Caco-2 (cell line): ENCODE data around the gene CAPN12. TPM values are rescaled to one million over a fixed set of nuclear protein-coding genes. Genes with fewer than 3 reads are reported as not detected.
A peak's percentile ranks its signal among the peaks of the same experiment; 100 is the strongest.

Experiments used
- BruUV-seq: library from RNA; stranded (reverse); fragments of 400-500 nt; replicated peaks from 2 replicates; lab custom pipeline; 2021; lab: Mats Ljungman, UMichigan
- CTCF ChIA-PET: fragments of 300-600 bp; sonication (Branson Sonifier 250); formaldehyde crosslinking; loops from one replicate; lab custom pipeline; 2022; ENCODE audit warnings: antibody characterized with exemption; lab: Charles Lee
- POLR2A ChIA-PET: fragments of 300-600 bp; sonication (Branson Sonifier 250); formaldehyde crosslinking; loops from one replicate; lab custom pipeline; 2022; ENCODE audit warnings: antibody characterized with exemption; lab: Charles Lee
- DNase-seq, 2 experiments: peaks; one replicate each; pipeline versions ENCODE4 v3.0.0 to v3.0.0-alpha.2; 2020 to 2022
- H3K27me3 ChIP-seq: replicated peaks from 2 replicates; pipeline ENCODE4 v1.6.0; 2011; ENCODE audit warnings: low read length; ENCODE audit not compliant: control insufficient read depth, insufficient read depth
- H3K36me3 ChIP-seq: 2 replicates; pipeline ENCODE4 v1.5.1; 2011; ENCODE audit warnings: low read length; ENCODE audit not compliant: control insufficient read depth, insufficient read depth
- H3K4me1 ChIP-seq: fragments of 250-450 bp; sonication (Bioruptor Pico); 2 replicates; pipeline ENCODE4 v1.5.1; 2020; ENCODE audit warnings: mild to moderate bottlenecking
- H3K4me3 ChIP-seq: 2 replicates; pipeline ENCODE4 v1.5.1; 2011; ENCODE audit warnings: low read depth, mild to moderate bottlenecking, control low read depth, low read length
- H3K9me3 ChIP-seq: fragments of 250-450 bp; sonication (Bioruptor Pico); 2 replicates; pipeline ENCODE4 v1.5.1; 2020; ENCODE audit warnings: mild to moderate bottlenecking, moderate library complexity
- H3K27ac Mint-ChIP-seq: one replicate; pipeline ENCODE4 v1.8.0; 2022; ENCODE audit warnings: mixed read lengths; ENCODE audit not compliant: unreplicated experiment
- H3K27me3 Mint-ChIP-seq: one replicate; pipeline ENCODE4 v1.8.0; 2022; ENCODE audit warnings: mixed read lengths; ENCODE audit not compliant: insufficient read depth, unreplicated experiment
- H3K36me3 Mint-ChIP-seq: one replicate; pipeline ENCODE4 v1.8.0; 2022; ENCODE audit warnings: mild to moderate bottlenecking, mixed read lengths; ENCODE audit not compliant: insufficient read depth, unreplicated experiment
- H3K4me1 Mint-ChIP-seq: one replicate; pipeline ENCODE4 v1.8.0; 2022; ENCODE audit warnings: low read depth, mixed read lengths; ENCODE audit not compliant: unreplicated experiment
- H3K4me3 Mint-ChIP-seq: one replicate; pipeline ENCODE4 v1.8.0; 2022; ENCODE audit warnings: mild to moderate bottlenecking, moderate library complexity, mixed read lengths; ENCODE audit not compliant: unreplicated experiment
- H3K9me3 Mint-ChIP-seq: one replicate; pipeline ENCODE4 v1.8.0; 2022; ENCODE audit warnings: mixed read lengths; ENCODE audit not compliant: unreplicated experiment
- CTCF ChIP-seq, 2 experiments: fragments of 200-600 bp in 1 of 2; IDR thresholded peaks; 1 replicate in 1 of 2; 2 replicates in 1 of 2; pipeline versions ENCODE4 v1.5.1 to v1.8.0; 2011 to 2022; ENCODE audit warnings: antibody characterized with exemption in 1 of 2, control low read depth in 1 of 2, inconsistent platforms in 1 of 2, low read depth in 1 of 2, low read length in 1 of 2, mild to moderate bottlenecking in 1 of 2, moderate library complexity in 1 of 2; ENCODE audit not compliant: insufficient read depth in 1 of 2, severe bottlenecking in 1 of 2, unreplicated experiment in 1 of 2
- intact Hi-C: fragments of 100-400 bp; cut with micrococcal nuclease; formaldehyde crosslinking; loops from one replicate; pipeline ENCODE4 v1.10.0; 2022; ENCODE audit not compliant: unreplicated experiment
- total RNA-seq: library from RNA; stranded (reverse); gene quantifications from 2 replicates; pipeline ENCODE4 v1.2.3, GENCODE V29; 2022

Gene CAPN12
- total RNA-seq, 1 experiment from 2014 or later = 8.8 TPM

DNA sequence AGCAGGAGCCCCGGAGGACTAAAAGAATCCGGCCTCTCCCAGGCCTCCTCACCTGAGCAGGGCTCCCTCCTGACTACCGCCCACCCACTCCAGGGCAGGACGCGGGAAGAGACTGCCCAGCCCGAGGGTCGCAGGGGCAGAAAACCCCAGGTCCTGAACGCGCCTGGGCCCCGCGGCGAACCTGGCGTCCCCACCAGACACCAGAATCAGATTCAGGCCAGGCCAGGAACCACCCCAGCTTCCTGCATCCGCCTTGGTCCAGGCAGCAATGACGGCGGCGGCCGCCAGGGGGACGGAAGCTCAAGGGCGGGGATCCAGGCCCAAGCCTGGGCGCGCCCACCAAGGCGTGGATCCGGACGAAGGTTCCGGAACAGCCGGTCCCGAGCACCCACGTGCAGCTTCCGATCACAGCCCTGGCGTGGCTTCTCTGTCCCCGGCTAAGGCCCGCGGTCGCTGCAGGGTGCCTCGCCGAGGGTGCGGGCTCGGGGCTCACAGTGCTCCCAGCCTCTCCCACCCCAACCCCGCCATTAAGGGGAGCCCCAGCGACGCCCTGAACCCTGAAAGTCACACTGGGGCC, 25.4 kb upstream of the CAPN12 start:
- intact Hi-C loops = no loop called here
- Mint-ChIP-seq H3K27me3 (no peaks in the 10 kb centered on the region), H3K36me3 (no peaks in the 10 kb centered on the region), H3K27ac (no peak overlapping the region), H3K4me3 (no peak overlapping the region), H3K4me1 (no peaks in the 10 kb centered on the region), H3K9me3 (no peaks in the 10 kb centered on the region)
- H3K27me3 ChIP-seq = no peaks in the 10 kb centered on the region
- peak in 1 of 2 experiments; percentile 44 for DNase-seq
- H3K4me1 ChIP-seq = no peaks in the 10 kb centered on the region
- CTCF ChIA-PET = interaction anchor here (0.6 kb wide), 1 partner anchor 44 kb away, joined by 3 read pairs; no protein-coding TSS in a partner anchor
- no peak overlapping the region for H3K4me3 ChIP-seq
- no peak for TF ChIP-seq CTCF (IDR thresholded peaks at IDR 0.05; ENCODE audit: insufficient read depth in 1 of 2, low read depth in 1 of 2, low read length in 1 of 2, severe bottlenecking in 1 of 2, unreplicated experiment in 1 of 2)
- no peaks in the 10 kb centered on the region; the same call in 1 of the 2 replicates for H3K9me3 ChIP-seq
- POLR2A ChIA-PET = no interaction called here
- H3K36me3 ChIP-seq = no peaks in the 10 kb centered on the region
- BruUV-seq = no TSS peak

DNA sequence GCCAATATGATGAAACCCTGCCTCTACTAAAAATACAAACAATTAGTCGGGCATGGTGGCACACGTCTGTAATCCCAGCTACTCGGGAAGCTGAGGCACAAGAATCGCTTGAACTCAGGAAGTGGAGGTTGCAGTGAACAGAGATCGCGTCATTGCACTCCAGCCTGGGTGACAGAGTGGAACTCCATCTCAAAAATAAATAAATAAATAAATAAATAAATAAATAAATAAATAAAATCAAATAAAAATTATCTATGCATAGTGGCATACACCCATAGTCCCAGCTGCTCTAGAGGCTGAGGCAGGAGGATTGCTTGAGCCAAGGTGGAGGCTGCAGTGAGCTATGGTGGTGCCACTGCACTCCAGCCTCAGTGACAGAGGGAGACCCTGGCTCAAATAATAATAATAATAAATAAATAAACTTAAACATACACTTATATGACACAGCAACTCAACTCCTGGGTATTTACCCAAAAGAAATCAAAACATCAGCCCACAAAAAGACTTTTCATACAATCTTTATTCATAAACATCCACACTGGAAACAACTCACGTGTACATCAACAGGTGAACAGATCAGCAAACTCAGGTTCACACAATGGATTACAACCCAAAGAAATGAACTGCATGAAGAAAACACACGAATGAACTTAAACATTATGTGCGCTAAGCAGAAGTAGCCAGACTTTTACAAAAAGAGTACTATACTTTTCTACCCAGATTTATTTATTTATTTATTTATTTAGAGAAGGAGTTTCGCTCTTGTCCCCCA, 22.2 kb upstream of the CAPN12 start:
- intact Hi-C loops = no loop called here
- Mint-ChIP-seq H3K27me3 (no peaks in the 10 kb centered on the region), H3K27ac (no peak overlapping the region), H3K36me3 (no peaks in the 10 kb centered on the region), H3K9me3 (no peaks in the 10 kb centered on the region), H3K4me3 (no peak overlapping the region), H3K4me1 (no peaks in the 10 kb centered on the region)
- ChIA-PET POLR2A (no interaction called here), CTCF (no interaction called here)
- no peak overlapping the region for H3K4me3 ChIP-seq
- no peak for DNase-seq
- H3K4me1 ChIP-seq = peaks cover 9% of the 10 kb centered on the region; the same call in 1 of the 2 replicates
- no peaks in the 10 kb centered on the region for H3K36me3 ChIP-seq
- no peaks in the 10 kb centered on the region; the same call in none of the 2 replicates for H3K9me3 ChIP-seq
- no peak for TF ChIP-seq CTCF (IDR thresholded peaks at IDR 0.05; ENCODE audit: insufficient read depth in 1 of 2, low read depth in 1 of 2, low read length in 1 of 2, severe bottlenecking in 1 of 2, unreplicated experiment in 1 of 2)
- H3K27me3 ChIP-seq = no peaks in the 10 kb centered on the region
- BruUV-seq = no TSS peak

DNA sequence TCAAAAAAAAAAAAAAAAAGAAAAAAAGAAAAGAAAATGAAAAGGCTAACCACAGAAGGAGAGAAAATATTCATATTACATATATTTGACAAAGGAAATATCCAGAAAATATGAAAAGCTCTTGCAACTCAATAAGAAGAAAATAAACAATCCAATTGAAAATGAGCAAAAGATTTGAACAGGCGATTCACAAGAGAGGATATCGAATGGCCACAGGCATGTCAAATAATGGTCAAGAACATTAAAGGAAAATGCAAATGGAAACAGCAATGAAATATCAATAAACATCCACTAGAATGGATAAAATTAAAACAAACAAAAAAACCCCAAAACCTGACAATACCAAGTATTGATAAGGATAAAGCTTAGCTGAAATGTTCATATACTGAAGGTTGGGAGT, 20.9 kb upstream of the CAPN12 start:
- no peak for TF ChIP-seq CTCF (IDR thresholded peaks at IDR 0.05; ENCODE audit: insufficient read depth in 1 of 2, low read depth in 1 of 2, low read length in 1 of 2, severe bottlenecking in 1 of 2, unreplicated experiment in 1 of 2)
- Mint-ChIP-seq H3K4me1 (peaks cover 4% of the 10 kb centered on the region), H3K9me3 (no peaks in the 10 kb centered on the region), H3K27ac (no peak overlapping the region), H3K4me3 (no peak overlapping the region), H3K27me3 (no peaks in the 10 kb centered on the region), H3K36me3 (no peaks in the 10 kb centered on the region)
- H3K4me1 ChIP-seq = peaks cover 9% of the 10 kb centered on the region; the same call in 1 of the 2 replicates
- no peak for DNase-seq
- intact Hi-C loops = no loop called here
- H3K27me3 ChIP-seq = no peaks in the 10 kb centered on the region
- H3K36me3 ChIP-seq = no peaks in the 10 kb centered on the region
- no peaks in the 10 kb centered on the region; the same call in none of the 2 replicates for H3K9me3 ChIP-seq
- ChIA-PET POLR2A (no interaction called here), CTCF (no interaction called here)
- BruUV-seq = no TSS peak
- H3K4me3 ChIP-seq = no peak overlapping the region
